ENCODE measurements around the gene PABPN1L. TPM values are rescaled to one million over a fixed set of nuclear protein-coding genes. Genes with fewer than 3 reads are reported as not detected.

PABPN1L gene
- not detected in 2 replicates for total RNA-seq (2014; rRNA removed; shearing (Covaris generic); ENCODE audit: low replicate concordance)

GRCh38 chr16:88866151-88866920, at the start of gene PABPN1L:
Gene PABPN1L, minus strand, starts transcription at chr16:88866660. Its CDS starts 54 bp downstream, at chr16:88866606.
- in situ Hi-C loops (cut with HindIII; ENCODE audit: low pct_unique_long_range_greater_than_20kb, low sequenced_read_pairs): no loop called here
- DNase-seq (ENCODE audit: low read depth): no peak

- DNase-seq (ENCODE audit: low read depth): no peak
- in situ Hi-C loops (cut with HindIII; ENCODE audit: low pct_unique_long_range_greater_than_20kb, low sequenced_read_pairs): no loop called here
These were observed 49.3 kb upstream of the PABPN1L start for GRCh38 chr16:88915639-88916327.

GRCh38 chr16:88914750-88915368, 48.4 kb upstream of the PABPN1L start:
- no peak for DNase-seq (ENCODE audit: low read depth)
- in situ Hi-C loops (cut with HindIII; ENCODE audit: low pct_unique_long_range_greater_than_20kb, low sequenced_read_pairs): no loop called here

- no peak for DNase-seq (ENCODE audit: low read depth)
- in situ Hi-C loops (cut with HindIII; ENCODE audit: low pct_unique_long_range_greater_than_20kb, low sequenced_read_pairs): no loop called here
These were observed 47.4 kb upstream of the PABPN1L start for GRCh38 chr16:88913870-88914269.

GRCh38 chr16:88913001-88913612, 46.6 kb upstream of the PABPN1L start:
- in situ Hi-C loops (cut with HindIII; ENCODE audit: low pct_unique_long_range_greater_than_20kb, low sequenced_read_pairs): no loop called here
- DNase-seq (ENCODE audit: low read depth): no peak

- in situ Hi-C loops (cut with HindIII; ENCODE audit: low pct_unique_long_range_greater_than_20kb, low sequenced_read_pairs): no loop called here
- DNase-seq (ENCODE audit: low read depth): no peak
These were observed 46.1 kb upstream of the PABPN1L start for GRCh38 chr16:88912556-88912955.

- in situ Hi-C loops (cut with HindIII; ENCODE audit: low pct_unique_long_range_greater_than_20kb, low sequenced_read_pairs): no loop called here
These were observed 45.5 kb upstream of the PABPN1L start for GRCh38 chr16:88911946-88912310.

GRCh38 chr16:88911136-88911945, 44.9 kb upstream of the PABPN1L start:
- in situ Hi-C loops (cut with HindIII; ENCODE audit: low pct_unique_long_range_greater_than_20kb, low sequenced_read_pairs): no loop called here
- DNase-seq (ENCODE audit: low read depth): no peak

More at GRCh38 chr16:88911946-88912310, 45.5 kb upstream of the PABPN1L start:
- no peak for DNase-seq (ENCODE audit: low read depth)

- in situ Hi-C loops (cut with HindIII; ENCODE audit: low pct_unique_long_range_greater_than_20kb, low sequenced_read_pairs): no loop called here
These were observed 44.0 kb upstream of the PABPN1L start for GRCh38 chr16:88910284-88911135.

GRCh38 chr16:88909431-88910210, 43.2 kb upstream of the PABPN1L start:
- in situ Hi-C loops (cut with HindIII; ENCODE audit: low pct_unique_long_range_greater_than_20kb, low sequenced_read_pairs): no loop called here
- DNase-seq (ENCODE audit: low read depth): no peak

More at GRCh38 chr16:88910284-88911135, 44.0 kb upstream of the PABPN1L start:
- no peak for DNase-seq (ENCODE audit: low read depth)

GRCh38 chr16:88908307-88908706, 41.8 kb upstream of the PABPN1L start:
- DNase-seq (ENCODE audit: low read depth): no peak
- in situ Hi-C loops (cut with HindIII; ENCODE audit: low pct_unique_long_range_greater_than_20kb, low sequenced_read_pairs): no loop called here

- in situ Hi-C loops (cut with HindIII; ENCODE audit: low pct_unique_long_range_greater_than_20kb, low sequenced_read_pairs): no loop called here
- DNase-seq (ENCODE audit: low read depth): no peak
These were observed 41.3 kb upstream of the PABPN1L start for GRCh38 chr16:88907768-88908167.

- DNase-seq (ENCODE audit: low read depth): no peak
These were observed 40.2 kb upstream of the PABPN1L start for GRCh38 chr16:88906535-88907105.

GRCh38 chr16:88906020-88906419, 39.6 kb upstream of the PABPN1L start:
- no peak for DNase-seq (ENCODE audit: low read depth)
- in situ Hi-C loops (cut with HindIII; ENCODE audit: low pct_unique_long_range_greater_than_20kb, low sequenced_read_pairs): no loop called here

More at GRCh38 chr16:88906535-88907105, 40.2 kb upstream of the PABPN1L start:
- in situ Hi-C loops (cut with HindIII; ENCODE audit: low pct_unique_long_range_greater_than_20kb, low sequenced_read_pairs): no loop called here

- DNase-seq (ENCODE audit: low read depth): peak; percentile 19
These were observed 39.1 kb upstream of the PABPN1L start for GRCh38 chr16:88905563-88905962.

GRCh38 chr16:88904676-88905365, 38.4 kb upstream of the PABPN1L start:
- in situ Hi-C loops (cut with HindIII; ENCODE audit: low pct_unique_long_range_greater_than_20kb, low sequenced_read_pairs): no loop called here

More at GRCh38 chr16:88905563-88905962, 39.1 kb upstream of the PABPN1L start:
- in situ Hi-C loops (cut with HindIII; ENCODE audit: low pct_unique_long_range_greater_than_20kb, low sequenced_read_pairs): no loop called here

More at GRCh38 chr16:88904676-88905365, 38.4 kb upstream of the PABPN1L start:
- DNase-seq (ENCODE audit: low read depth): no peak

Measured in Caki2 (cell line).